Upper lobe of left lung (tissue), 4 donors: Measurements from ENCODE around the gene LRRC8D.

ENCODE experiments used
- CTCF ChIP-seq, 6 experiments: fragments of 450-650 bp in 4 of 6; fragments of 200-600 bp in 2 of 6; sonication (generic) in 2 of 6; IDR thresholded peaks; one replicate each; pipeline ENCODE4 v1.5.1; 2016 to 2019; ENCODE audit warnings: antibody characterized with exemption in 6 of 6
- EP300 ChIP-seq, 4 donors: sonication (generic); formaldehyde crosslinking; IDR thresholded peaks; one replicate each; pipeline ENCODE4 v1.5.1; 2017; ENCODE audit warnings: antibody characterized with exemption in 4 of 4, control low read depth in 2 of 4
- POLR2A ChIP-seq, 4 donors: fragments of 450-650 bp; IDR thresholded peaks; one replicate each; pipeline ENCODE4 v1.5.1; 2016 to 2017; ENCODE audit warnings: antibody characterized with exemption in 4 of 4, mild to moderate bottlenecking in 2 of 4
- POLR2AphosphoS5 ChIP-seq, 2 donors: sonication (generic); formaldehyde crosslinking; IDR thresholded peaks; one replicate each; pipeline ENCODE4 v1.5.1; 2017; ENCODE audit warnings: antibody characterized with exemption in 2 of 2

- TF ChIP-seq CTCF (IDR thresholded peaks at IDR 0.05): no peak
- no peak for TF ChIP-seq POLR2A (IDR thresholded peaks at IDR 0.05)
- no peak for TF ChIP-seq EP300 (IDR thresholded peaks at IDR 0.05)
- no peak for TF ChIP-seq POLR2AphosphoS5 (IDR thresholded peaks at IDR 0.05)
Observed at GRCh38 chr1:89877756-89878155, 56.9 kb downstream of the LRRC8D start.
